ENCODE measurements around the gene POLE2.
"Not testable (repeated sequence)": the region's sequence is repeated elsewhere in the genome, so short reads cannot be mapped to it uniquely, and the experiment has no call there.

The POLE2 gene

DNA sequence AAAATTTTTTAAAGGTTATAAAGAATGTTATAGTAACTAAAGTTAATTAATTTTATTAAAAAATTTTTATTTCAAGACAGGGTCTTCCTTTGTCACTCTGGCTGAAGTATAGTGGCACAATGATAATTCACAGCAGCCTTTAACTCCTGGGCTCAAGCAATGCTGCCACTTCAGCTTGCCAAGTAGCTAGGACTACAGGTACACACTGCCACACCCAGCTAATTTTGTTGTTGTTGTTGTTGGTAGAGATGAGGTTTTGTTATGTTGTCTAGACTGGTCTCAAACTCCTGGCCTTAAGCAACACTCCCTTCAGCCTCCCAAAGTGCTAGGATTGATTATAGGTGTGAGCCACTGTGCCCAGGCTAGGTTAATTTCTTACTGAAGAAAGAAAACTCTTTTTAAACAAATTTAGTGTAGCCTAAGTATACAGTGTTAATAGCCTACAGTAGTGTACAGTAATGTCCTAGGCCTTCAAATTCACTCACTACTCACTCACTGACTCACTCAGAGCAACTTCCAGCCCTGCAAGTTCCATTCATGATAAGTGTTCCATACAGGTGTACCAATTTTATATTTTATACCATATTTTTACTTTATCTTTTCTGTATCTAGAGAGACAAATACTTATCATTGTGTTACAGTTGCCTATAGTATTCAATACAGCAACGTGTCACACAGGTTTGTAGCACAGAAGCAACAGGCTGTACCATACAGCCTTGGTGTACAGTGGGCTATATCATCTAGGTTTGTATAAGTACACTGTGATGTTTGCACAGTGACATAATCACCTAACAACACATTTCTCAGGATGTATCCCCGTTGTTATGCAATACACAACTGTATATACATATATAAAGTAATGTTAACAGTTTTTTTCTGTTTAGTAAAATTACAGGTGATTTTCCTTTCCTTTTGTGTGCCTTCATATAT, 28.2 kb downstream of the POLE2 start:
- DNase-seq (ENCODE audit: low spot score) = no peak

DNA sequence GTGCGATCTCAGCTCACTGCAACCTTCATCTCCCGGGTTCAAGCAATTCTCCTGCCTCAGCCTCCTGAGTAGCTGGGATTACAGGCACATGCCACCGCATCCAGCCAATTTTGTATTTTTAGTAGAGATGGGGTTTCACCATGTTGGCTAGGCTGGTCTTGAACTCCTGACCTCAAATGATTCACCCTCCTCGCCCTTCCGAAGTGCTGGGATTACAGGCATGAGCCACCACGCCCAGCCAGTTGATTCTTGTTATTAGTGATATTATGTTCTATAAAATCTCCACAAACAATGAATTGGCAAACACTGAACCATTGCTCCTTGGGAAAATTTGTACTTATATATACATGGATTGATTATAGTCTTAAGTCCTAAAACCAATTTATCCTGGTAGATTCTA, 30.5 kb downstream of the POLE2 start:
- DNase-seq (ENCODE audit: low spot score) = not testable (repeated sequence)

DNA sequence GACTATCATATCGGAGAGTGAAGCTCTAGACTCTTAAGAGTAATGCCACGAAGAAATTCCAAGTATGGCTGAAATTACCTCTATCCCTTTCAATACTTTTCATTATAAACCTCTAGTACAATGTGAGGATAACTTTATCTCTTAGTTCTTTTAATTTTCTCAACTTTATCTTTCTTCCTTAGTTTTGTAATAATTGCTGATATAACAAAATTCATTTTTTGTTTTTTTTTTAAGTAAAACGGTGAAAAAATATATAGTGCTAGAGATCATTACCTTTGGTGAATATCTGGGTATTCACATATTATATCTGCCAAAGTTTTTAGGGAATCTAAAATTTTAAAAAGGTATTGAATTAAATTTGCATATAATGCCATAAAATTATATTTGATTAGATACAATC, 33.5 kb downstream of the POLE2 start:
- DNase-seq (ENCODE audit: low spot score) = no peak

DNA sequence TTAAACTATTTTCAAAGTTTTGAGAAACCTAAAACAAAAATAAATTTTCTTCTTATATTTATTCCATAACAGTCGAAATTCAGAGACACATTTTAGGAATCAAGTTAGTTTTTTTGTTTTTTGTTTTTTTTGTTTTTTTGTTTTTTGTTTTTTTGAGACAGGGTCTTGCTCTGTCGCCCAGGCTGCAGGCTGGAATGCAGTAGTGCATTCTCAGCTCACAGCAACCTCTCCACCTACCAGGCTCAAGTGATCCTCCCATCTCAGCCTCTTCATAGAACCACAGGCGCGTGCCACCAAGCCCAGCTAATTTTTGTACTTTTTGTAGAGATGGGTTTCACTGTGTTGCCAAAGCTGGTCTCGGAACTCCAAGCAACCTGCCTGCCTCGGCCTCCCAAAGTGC, 34.5 kb downstream of the POLE2 start:
- DNase-seq (ENCODE audit: low spot score) = no peak

DNA sequence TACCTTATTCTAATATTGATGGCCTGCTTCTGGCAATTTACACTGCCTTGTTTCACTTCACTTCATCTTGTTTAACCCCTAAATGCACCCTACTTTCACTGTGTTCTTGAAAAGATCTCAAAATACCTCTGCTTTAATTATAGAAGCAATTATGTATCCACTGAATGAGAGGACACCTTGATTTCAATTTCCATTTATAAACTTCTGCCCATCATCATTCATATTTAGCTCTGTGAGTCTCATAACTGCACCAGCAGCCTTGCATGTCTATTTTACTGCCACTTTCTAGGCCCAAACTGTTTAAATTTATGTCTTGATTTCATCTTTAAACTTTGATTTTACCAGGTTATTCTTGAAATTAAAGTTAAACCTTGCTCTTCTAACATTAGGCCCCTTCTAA, 45.9 kb downstream of the POLE2 start:
- no peak for DNase-seq (ENCODE audit: low spot score)

DNA sequence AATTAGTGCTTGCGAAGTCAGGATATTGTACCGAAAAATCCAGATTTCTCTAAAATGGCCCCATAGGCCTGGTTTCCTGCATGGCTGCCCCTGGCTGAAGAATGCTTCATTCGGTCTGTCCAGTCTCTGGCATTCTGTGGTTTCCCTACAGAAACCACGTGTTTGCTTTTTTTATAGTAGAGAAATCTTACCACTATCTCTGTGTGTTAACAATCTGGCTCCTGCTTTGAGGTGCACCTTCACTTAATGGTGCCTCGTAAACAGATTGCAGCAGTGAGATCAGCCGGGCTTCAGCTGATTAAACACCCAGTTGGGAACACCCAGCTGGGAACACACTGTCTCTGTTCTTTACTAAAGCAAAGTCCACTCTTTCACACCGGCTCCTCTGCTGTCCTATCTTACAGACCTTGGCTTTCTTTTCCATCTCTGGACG, 46.3 kb downstream of the POLE2 start:
- no peak for DNase-seq (ENCODE audit: low spot score)

DNA sequence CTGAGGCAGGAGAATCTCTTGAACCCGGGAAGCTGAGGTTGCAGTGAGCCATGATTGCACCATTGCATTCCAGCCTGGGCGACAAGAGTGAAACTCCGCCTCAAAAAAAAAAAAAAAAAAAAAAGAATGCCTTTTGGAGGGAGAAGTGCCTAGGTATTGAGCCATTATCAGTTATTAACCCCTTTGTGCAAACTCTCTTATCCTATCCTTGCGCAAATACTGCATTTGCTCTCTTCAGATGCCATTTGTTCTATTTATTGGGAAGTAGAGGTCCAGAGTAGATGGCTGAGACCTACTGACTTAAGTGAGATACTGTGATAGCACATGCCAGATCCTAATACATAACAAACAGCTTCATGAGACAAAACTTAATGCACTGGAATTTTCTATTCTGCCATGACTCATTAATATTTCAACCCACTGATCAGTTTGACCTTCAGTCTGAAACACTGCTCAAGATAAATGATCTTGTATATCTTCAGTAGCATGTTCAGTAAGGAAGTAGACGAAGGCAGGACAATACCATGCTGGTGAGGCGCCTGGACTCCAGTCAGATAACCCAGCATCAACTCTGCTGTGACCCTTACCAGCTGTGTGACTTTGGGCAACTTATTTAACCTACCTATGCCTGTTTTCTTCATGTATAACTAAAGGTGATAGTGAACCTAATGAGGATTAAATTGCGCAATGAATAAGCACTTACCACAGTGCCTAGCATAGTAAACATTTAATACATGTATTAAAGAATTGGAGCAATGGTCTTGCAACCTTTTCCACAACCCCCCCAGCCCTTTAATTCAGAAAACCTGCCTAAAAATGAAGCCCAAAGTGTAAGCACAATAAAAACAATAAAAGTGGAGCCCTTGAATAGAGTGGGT, 47.2 kb downstream of the POLE2 start:
- DNase-seq (ENCODE audit: low spot score) = no peak

DNA sequence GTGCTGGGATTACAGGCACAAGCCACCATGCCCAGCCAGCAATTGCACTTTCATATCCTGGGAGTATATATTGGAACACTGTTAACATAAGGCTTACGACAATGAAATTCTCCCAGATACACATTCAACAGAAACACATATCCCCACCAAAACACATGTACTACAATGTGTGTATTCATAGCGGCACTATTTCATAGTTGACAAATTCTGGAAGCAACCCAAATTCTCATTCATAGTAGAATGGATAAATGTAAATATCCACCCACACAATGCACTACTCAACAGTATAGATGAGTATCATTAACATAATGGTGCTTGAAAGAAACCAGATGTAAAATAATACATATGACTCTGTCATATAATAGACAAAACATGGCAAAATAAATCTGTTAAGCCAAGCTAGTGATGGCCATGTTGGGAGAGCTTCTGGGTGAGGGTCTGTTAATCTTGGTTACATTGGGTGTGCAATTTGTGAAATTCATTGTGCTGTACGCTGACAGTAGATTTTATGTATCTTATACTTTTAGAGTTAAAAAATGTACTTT, 50.4 kb downstream of the POLE2 start:
- no peak for DNase-seq (ENCODE audit: low spot score)

DNA sequence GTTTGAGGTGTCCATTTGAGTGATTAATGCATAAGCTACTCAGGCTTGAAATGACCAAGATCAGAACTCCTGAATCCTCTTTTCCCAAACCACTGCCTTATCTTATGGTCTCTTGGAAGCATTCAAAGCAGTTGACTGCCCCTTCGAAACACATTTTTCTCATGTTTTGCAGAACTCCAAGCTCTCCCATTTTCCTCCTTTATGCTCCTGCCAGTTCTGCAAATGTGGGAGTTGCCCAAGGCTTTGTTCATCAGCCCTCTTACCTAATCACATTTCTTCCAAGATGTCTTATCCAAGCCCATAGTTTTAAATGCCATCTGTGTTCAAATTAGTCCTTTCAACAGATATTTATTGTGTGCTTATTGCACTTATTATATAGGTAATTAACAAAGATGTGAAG, 51.1 kb downstream of the POLE2 start:
- DNase-seq (ENCODE audit: low spot score) = no peak

DNA sequence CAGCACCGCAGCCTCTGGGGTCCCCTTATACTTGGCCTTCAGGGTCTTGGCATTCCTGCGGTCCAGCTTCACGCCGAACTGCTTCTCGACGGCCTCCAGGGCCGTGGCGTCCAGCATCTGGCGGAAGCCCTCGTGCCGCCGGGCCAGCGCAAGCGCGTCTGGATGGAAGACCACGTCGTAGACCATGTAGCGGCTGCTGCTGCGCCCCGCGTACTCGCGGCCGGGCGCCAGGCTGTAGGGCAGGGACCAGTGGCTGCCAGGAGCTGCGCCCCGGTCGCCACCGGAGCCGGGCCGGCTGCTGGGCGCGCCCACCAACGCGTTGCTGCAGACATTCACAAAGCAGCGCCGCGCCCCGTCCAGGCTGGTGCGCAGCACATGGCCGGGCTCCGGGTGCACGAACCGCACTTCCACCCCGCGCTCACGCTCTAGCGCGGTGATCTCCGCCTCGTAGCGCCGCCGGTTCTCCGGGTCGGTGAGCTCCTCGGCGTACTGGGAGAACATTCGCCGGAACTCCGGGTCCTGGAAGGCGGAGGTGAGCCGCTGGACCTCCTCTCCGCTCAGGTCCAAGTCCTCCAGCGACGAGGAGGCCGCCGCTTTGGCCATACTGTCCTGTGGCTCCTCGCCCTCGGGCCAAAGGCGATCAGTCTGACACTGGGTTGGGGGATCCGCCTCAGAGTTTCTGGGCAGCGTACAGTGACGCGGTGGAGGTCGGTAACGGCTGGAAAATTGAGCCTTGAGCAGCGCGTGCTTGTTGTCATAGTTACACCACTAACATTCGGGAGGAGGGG, 53.3 kb downstream of the POLE2 start, which contains the start of gene DNAAF2:
TSS of gene DNAAF2 (minus strand) at position 698 of the 788 bp plus-strand sequence. CDS start at position 603, 95 bp downstream.
- peak; percentile 52 for DNase-seq (ENCODE audit: low spot score)

DNA sequence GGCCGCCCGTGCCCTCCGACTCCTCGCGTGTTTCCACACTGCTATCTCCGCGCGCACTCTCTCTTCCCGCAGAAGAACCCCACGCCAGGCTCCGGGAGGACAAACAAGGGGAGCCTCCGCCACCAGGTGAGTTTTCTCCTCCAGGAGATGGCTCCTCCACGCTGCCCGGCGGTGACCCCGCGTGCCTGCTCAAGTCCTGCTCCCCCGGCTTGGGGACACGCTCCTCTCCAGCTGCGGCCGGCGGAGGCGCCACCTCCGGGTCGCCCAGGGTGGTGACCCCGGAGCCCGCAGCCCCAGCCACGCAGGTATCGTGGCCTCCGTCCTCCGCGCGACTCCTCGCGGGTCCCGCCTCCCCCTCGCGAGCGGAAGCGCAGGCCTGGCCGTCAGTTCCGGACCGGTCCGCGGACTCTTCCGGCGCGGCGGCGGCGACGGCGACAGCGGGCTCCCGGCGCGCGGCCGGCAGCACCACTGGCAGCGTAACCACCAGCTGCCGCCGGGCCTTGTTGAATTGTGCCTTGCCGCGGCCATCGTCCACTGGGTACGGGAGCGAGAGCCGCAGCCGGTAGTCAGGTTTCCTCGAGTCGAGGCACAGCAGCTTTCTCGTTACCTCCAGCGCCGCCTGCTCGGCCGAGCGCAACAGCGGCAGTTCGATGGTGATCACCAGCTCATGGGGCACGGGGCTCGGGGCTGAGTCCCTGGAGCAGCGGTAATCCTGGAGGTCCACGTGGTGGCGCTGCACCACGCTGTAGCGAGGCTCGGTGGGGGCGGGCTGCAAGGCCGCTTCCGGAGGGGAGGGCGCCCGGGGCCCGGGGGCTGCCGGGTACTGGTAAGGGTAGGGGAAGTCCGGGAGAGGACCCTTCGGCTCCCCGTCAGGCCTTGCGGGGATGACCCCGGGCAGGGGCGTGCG, 54.1 kb downstream of the POLE2 start:
- peak; percentile 93 for DNase-seq (ENCODE audit: low spot score)

DNA sequence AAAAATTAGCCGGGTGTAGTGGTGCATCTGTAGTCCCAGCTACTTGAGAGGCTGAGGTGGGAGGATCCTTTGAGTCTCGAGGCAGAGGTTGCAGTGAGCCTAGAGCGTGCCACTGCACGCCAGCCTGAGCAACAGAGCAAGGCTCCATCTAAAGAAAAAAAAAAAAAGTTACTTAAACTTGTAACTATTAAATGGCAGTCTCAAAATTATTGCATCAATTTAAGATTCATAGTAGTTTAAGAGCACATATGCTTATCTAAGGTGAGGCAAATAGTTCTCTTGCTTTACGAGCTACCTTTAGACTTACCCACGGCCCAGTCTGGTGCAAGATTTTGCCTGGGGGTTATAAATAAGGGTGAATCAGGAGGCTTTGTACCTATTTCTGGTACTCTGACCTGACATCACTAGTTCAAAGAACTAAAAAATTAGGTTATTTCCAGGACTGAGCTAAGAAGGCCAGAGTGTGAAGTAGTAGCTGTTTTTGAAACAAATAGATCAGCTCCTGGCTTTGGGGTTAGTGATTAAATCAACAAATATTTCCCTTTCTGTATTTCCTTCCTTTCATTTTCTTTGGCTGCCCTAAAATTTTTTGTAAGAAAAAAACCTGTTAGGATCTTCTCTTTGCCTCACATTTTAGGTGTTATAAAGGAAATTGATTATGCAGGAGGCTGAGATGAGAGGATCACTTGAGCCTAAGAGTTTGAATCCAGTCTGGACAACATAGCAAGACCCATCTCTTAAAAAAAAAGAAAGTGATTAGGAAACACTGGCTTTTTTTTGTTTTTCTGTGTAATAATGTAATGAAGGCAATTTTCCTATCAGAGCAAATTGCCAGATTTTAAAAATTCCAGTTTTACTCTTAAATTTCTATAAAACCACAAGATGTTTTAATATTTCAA, 63.8 kb downstream of the POLE2 start:
- no peak for DNase-seq (ENCODE audit: low spot score)

DNA sequence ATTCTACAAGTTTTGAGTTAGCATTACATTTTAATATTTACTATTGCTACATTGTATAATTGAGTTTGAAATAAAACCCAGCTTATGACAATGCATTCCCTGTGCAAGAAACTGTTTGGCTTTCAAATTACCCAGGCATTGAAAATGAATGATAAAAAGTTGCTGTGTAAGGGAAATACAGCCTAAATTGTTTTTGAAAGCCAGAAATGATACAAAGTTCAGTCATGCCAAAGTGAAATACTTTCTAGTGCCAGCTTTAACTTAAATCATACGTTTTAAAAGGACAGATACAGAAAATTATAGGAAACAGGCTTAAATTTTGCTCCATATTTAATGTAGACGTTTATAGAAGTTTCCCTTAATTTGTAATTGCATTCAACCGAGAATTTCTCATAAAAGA, 64.6 kb downstream of the POLE2 start:
- no peak for DNase-seq (ENCODE audit: low spot score)

DNA sequence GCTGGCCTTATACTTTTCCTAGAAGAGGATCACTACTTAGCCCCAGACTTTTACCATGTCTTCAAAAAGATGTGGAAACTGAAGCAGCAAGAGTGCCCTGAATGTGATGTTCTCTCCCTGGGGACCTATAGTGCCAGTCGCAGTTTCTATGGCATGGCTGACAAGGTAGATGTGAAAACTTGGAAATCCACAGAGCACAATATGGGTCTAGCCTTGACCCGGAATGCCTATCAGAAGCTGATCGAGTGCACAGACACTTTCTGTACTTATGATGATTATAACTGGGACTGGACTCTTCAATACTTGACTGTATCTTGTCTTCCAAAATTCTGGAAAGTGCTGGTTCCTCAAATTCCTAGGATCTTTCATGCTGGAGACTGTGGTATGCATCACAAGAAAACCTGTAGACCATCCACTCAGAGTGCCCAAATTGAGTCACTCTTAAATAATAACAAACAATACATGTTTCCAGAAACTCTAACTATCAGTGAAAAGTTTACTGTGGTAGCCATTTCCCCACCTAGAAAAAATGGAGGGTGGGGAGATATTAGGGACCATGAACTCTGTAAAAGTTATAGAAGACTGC, 65.9 kb downstream of the POLE2 start:
- DNase-seq (ENCODE audit: low spot score) = no peak

DNA sequence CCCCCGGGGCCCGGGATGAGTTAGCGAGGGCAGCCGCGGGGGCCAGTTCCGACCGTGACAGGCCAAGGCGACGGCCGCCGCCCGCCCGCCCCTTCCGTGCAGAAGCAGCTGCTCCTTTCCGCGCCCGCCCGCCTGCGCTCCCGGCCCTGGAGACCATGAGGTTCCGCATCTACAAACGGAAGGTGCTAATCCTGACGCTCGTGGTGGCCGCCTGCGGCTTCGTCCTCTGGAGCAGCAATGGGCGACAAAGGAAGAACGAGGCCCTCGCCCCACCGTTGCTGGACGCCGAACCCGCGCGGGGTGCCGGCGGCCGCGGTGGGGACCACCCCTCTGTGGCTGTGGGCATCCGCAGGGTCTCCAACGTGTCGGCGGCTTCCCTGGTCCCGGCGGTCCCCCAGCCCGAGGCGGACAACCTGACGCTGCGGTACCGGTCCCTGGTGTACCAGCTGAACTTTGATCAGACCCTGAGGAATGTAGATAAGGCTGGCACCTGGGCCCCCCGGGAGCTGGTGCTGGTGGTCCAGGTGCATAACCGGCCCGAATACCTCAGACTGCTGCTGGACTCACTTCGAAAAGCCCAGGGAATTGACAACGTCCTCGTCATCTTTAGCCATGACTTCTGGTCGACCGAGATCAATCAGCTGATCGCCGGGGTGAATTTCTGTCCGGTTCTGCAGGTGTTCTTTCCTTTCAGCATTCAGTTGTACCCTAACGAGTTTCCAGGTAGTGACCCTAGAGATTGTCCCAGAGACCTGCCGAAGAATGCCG, 66.7 kb downstream of the POLE2 start:
- DNase-seq (ENCODE audit: low spot score) = no peak

DNA sequence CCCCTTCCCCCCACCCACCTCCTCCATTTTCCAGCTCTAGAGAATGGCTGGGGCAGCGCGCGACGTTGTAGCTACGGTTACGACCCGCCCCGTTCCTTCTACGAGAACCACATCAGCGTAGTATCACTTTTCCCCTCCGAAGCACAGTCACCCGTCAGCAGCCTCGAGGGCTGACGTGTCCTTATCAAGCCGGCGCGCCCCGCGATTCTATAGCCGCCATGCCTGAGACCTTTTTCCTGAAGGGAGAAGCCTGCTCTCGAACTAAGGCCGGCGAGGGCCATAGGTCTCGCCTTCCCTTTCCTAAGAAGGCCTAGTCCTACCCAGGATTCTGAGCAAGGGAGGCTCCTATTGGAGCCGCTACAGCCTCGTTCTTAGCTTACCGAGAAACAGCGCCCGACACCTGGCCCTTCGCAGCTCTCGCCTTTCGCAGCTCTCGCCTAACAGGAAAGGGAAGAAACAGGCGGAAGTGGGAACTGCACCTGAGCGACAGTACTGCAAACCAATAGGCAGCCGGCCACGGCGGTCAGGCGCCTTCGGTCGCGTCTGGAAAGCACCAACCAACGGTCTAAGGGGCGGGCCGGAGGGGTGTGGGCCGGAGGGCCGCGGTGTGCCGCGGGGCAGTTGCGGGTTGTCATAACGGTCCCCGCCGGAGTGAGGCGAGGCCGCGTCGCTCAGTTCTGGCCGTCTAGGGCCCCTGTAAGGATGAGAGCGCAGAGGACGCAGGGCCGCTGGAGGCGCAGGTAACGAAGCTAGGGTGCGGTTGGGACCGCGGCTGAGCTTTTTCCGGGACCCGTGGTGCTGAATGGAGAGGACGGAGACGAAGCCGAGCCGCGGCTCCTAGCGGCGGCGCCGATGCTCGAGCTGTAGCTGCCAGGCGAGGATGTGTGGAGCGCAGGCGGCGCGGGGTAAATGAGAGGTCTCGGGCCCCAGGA, 67.6 kb downstream of the POLE2 start, which contains the start of the genes MGAT2 and RPL36AL:
TSS of gene MGAT2 (plus strand) at position 618 of the 932 bp plus-strand sequence. CDS start 470 bp downstream, outside the sequence.
TSS of gene RPL36AL (minus strand) at position 445 of the 932 bp plus-strand sequence. CDS start 1,522 bp downstream, outside the sequence.
- DNase-seq (ENCODE audit: low spot score) = peak; percentile 98

DNA sequence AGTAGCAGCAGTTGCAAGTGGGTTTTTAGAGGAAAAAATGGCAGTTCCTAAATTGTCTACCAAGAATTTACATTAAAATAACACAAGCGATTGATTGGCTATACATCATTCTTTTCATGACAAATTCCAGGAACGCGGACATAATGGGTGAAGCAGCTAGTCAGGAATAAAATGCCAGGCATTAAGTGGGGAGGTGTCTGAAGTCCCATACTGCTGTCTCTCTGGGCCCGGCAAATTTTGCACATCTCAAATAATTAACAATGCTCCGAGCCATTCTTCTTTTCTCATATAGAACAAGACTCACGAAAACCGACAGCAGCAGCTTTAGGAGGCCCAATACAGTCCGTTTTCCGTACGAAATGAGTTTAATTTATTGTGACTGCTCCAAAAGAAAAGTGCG, 68.3 kb downstream of the POLE2 start:
- DNase-seq (ENCODE audit: low spot score) = no peak

All from iPS-NIHi11 (cell line).